ENCODE measurements around the gene TOM1L2.

The TOM1L2 gene

GRCh38 chr17:17860766-17861107 lies 111.5 kb downstream of the TOM1L2 start:
- H3K27me3 ChIP-seq (ENCODE audit: insufficient read depth, poor library complexity, severe bottlenecking): no peaks in the 10 kb centered on the region
- no peak for TF ChIP-seq CTCF (IDR thresholded peaks at IDR 0.05; ENCODE audit: insufficient read depth, low read length)
- no peak for DNase-seq (ENCODE audit: low read depth in 1 of 2, low spot score in 1 of 2)
- no peak overlapping the region for H3K4me3 ChIP-seq (replicated peaks; ENCODE audit: insufficient read depth, low read length)
- H3K27ac ChIP-seq (replicated peaks): no peak overlapping the region

DNA sequence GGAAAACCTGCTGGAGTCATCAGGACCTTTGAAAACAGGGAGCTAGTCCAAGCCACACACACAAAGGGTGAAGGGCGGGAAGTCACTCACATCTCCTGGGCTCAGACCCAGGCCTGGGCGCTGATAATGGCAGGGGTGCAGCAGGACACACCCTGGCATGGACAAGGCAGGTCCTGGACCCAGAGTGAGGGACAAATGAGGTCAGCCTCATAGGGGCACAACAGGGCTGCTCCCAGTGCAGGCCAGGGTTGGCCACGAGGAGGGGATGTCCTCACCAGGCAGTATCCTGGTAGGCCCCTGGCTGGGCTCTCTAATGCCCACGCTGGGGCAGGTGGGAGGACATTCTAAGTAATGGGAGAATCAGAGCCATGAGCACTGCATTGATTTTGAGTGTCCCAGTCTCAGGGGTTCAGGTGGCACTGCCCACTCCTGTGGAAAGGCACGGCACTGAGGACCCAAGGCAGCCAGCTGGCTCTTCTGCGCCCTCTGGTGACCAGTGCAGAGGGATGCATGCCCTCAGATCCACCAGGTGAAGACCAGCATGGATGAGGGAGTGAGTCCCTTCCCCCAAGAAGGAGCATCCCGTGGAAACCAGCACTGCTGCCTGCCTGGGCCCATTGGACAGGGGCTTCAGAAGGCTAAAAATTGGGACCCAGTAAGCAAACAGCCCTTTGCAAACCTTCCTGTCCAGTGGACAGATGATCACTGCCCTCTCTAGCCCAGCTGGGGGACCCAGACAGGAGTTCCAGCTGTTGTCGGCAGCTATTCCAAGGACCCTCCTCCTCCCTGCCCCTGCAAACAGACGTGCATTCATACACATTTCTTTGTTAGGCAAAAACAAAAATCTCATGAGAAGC lies 112.1 kb downstream of the TOM1L2 start:
- H3K27me3 ChIP-seq (ENCODE audit: insufficient read depth, poor library complexity, severe bottlenecking): no peaks in the 10 kb centered on the region
- DNase-seq (ENCODE audit: low read depth in 1 of 2, low spot score in 1 of 2): peak; percentile 17 to 35
- H3K4me3 ChIP-seq (replicated peaks; ENCODE audit: insufficient read depth, low read length): no peak overlapping the region
- TF ChIP-seq POLR2AphosphoS5 (IDR thresholded peaks at IDR 0.05; ENCODE audit: low read depth) (no peak), CTCF (IDR thresholded peaks at IDR 0.05; ENCODE audit: insufficient read depth, low read length) (peak; percentile 70)
- no peak overlapping the region for H3K27ac ChIP-seq (replicated peaks)

- Histone ChIP-seq H3K4me3 (replicated peaks; ENCODE audit: insufficient read depth, low read length) (no peak overlapping the region), H3K27ac (replicated peaks) (no peak overlapping the region), H3K27me3 (ENCODE audit: insufficient read depth, poor library complexity, severe bottlenecking) (no peaks in the 10 kb centered on the region)
- no peak for DNase-seq (ENCODE audit: low read depth in 1 of 2, low spot score in 1 of 2)
- TF ChIP-seq CTCF (IDR thresholded peaks at IDR 0.05; ENCODE audit: insufficient read depth, low read length) (no peak), SPI1 (IDR thresholded peaks at IDR 0.05; ENCODE audit: borderline replicate concordance, low read depth) (no peak), POLR2AphosphoS5 (IDR thresholded peaks at IDR 0.05; ENCODE audit: low read depth) (no peak), GABPA (IDR thresholded peaks at IDR 0.05; ENCODE audit: low read depth) (no peak)
Measured at GRCh38 chr17:17857496-17857895, 114.7 kb downstream of the TOM1L2 start.

DNA sequence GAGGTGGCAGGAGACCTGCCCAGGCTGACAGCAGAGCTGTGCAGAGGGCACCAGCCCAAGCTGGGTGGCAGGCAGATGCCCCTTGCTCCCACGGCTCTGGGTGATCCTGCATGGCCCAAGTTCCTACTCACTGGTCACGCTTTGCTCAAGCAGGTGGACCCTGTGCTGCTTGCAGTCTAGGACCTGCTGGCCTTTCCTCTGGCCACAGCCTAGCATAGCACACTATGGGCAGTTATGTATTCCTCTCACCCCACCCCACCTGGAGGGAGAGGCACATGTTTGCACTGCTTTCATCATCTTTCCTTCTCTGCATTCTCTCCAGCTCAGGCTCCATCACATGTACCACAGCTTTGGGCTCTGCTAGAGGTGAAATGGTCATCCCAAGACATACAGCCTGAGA lies 115.8 kb downstream of the TOM1L2 start:
- TF ChIP-seq SPI1 (IDR thresholded peaks at IDR 0.05; ENCODE audit: borderline replicate concordance, low read depth): no peak
- no peak for TF ChIP-seq GABPA (IDR thresholded peaks at IDR 0.05; ENCODE audit: low read depth)
- TF ChIP-seq, protein P1, sequence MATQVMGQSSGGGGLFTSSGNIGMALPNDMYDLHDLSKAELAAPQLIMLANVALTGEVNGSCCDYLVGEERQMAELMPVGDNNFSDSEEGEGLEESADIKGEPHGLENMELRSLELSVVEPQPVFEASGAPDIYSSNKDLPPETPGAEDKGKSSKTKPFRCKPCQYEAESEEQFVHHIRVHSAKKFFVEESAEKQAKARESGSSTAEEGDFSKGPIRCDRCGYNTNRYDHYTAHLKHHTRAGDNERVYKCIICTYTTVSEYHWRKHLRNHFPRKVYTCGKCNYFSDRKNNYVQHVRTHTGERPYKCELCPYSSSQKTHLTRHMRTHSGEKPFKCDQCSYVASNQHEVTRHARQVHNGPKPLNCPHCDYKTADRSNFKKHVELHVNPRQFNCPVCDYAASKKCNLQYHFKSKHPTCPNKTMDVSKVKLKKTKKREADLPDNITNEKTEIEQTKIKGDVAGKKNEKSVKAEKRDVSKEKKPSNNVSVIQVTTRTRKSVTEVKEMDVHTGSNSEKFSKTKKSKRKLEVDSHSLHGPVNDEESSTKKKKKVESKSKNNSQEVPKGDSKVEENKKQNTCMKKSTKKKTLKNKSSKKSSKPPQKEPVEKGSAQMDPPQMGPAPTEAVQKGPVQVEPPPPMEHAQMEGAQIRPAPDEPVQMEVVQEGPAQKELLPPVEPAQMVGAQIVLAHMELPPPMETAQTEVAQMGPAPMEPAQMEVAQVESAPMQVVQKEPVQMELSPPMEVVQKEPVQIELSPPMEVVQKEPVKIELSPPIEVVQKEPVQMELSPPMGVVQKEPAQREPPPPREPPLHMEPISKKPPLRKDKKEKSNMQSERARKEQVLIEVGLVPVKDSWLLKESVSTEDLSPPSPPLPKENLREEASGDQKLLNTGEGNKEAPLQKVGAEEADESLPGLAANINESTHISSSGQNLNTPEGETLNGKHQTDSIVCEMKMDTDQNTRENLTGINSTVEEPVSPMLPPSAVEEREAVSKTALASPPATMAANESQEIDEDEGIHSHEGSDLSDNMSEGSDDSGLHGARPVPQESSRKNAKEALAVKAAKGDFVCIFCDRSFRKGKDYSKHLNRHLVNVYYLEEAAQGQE (IDR thresholded peaks at IDR 0.05; ENCODE audit: insufficient replicate concordance, low read depth): no peak
- TF ChIP-seq CTCF (IDR thresholded peaks at IDR 0.05; ENCODE audit: insufficient read depth, low read length): no peak
- no peak for TF ChIP-seq POLR2AphosphoS5 (IDR thresholded peaks at IDR 0.05; ENCODE audit: low read depth)
- DNase-seq (ENCODE audit: low read depth in 1 of 2, low spot score in 1 of 2): no peak
- Histone ChIP-seq H3K27ac (replicated peaks) (no peak overlapping the region), H3K4me3 (replicated peaks; ENCODE audit: insufficient read depth, low read length) (no peak overlapping the region), H3K27me3 (ENCODE audit: insufficient read depth, poor library complexity, severe bottlenecking) (no peaks in the 10 kb centered on the region)
